LNCaP clone FGC (cell line): ENCODE measurements around the gene PGAP6.

Experiments used
- DNase-seq: peaks from one replicate; pipeline ENCODE4 v3.0.0-alpha.2; 2011; ENCODE audit warnings: low read depth
- H3K4me3 ChIP-seq: 2 replicates; pipeline ENCODE4 v1.5.1; 2011; ENCODE audit warnings: mild to moderate bottlenecking, low read depth, low read length, control low read depth
- CTCF ChIP-seq: IDR thresholded peaks from 2 replicates; pipeline ENCODE4 v1.5.1; 2012; ENCODE audit warnings: mild to moderate bottlenecking; ENCODE audit not compliant: control insufficient read depth, insufficient read depth; ENCODE audit errors: extremely low read depth

Gene PGAP6

DNA sequence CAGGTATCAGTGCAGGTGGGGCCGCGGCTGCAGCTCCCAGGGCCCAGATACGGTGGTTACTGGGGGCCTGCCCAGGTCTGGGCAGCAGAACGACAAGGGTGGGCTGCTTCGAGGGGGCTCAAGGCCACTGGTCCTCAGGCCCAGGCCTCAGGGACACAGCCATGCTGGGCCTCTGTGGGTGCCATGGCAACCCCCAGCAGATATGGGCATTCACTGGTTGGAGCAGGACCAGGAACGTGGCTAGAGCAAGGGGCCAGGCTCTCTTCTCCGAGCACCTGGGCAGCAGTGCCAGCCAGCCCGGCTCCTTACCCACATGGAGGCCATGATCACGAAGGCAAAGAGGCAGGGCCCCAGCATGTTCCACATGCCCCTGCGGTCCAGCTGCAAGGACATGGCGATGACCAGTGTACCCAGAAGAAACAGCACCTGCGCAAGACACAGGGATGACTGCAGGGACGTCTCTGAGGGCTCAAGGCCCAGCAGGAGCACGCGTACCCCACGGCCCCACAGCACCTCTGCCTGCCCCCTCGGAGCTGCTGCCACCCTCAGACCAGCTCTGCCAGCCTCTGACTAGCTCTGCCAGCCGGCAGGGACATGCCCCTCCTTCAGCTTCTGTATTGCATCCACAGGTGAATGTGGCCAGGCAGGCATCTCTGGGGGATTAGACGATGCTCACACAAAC is 9.3 kb downstream of the PGAP6 start:
- H3K4me3 ChIP-seq: no peak overlapping the region
- DNase-seq: no peak
- no peak for TF ChIP-seq CTCF

GRCh38 chr16:371515-372301 is 10.1 kb downstream of the PGAP6 start:
- no peak for DNase-seq
- TF ChIP-seq CTCF: no peak
- H3K4me3 ChIP-seq: no peak overlapping the region

DNA sequence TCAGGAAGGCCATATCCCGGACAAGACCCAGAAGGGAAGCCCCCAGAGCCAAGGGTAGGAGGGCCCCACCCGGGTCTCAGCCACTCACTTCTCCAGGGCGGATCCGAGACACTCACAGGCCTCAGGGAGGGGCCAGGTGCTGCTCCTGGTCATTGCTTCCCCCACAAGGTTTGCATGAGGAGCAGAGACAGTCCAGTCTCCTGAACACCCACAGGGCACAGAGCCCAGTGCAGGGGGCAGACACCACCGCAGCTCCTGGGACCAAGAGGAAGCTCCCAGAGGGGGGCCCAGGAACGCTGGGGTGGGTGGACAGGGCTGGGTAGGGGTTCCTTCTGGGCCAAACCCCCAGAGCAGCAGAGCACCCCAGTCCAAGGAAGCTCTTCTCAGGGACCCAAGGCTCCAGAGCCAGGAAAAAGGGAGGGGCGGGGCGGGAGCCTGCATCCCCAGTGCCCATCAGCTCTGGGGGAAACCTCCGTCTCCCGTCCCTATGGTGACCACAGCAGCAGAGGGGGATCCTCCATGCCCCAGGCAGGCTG is 10.7 kb downstream of the PGAP6 start:
- TF ChIP-seq CTCF: no peak
- H3K4me3 ChIP-seq: 0 out of 2 replicates have a peak overlapping the region, but pooled peaks have one; percentile 47
- DNase-seq: no peak

DNA sequence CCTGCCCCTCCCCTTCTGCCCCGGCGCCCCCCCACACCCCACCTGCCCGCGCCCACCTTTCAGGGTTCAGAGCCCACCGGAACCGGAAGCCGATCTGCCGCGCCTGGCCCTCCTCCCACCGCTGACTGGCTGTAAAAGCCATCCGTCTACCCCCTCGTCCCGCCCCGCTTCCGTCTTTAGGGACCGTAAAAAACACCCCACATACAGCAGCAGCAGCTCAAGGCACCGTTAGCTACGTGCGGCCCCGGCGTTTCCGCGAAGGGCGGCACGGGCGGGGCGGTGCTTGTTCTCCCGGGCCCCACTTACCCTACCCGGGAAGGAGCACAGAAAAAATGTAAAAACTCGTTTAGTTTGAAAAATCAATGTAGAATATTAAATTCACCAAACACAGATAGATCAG is 11.3 kb downstream of the PGAP6 start, which contains the start of gene MRPL28:
Gene MRPL28 (minus strand): TSS at position 96 of the 400 bp plus-strand sequence. CDS start 320 bp downstream, outside the sequence.
- peak within 1 kb of the TSS; percentile 47 for H3K4me3 ChIP-seq
- TF ChIP-seq CTCF: no peak
- peak; percentile 81 for DNase-seq

- TF ChIP-seq CTCF: no peak
- DNase-seq: no peak
- peak overlapping the region; percentile 47 for H3K4me3 ChIP-seq
Observed at GRCh38 chr16:369866-370436, 11.8 kb downstream of the PGAP6 start.

DNA sequence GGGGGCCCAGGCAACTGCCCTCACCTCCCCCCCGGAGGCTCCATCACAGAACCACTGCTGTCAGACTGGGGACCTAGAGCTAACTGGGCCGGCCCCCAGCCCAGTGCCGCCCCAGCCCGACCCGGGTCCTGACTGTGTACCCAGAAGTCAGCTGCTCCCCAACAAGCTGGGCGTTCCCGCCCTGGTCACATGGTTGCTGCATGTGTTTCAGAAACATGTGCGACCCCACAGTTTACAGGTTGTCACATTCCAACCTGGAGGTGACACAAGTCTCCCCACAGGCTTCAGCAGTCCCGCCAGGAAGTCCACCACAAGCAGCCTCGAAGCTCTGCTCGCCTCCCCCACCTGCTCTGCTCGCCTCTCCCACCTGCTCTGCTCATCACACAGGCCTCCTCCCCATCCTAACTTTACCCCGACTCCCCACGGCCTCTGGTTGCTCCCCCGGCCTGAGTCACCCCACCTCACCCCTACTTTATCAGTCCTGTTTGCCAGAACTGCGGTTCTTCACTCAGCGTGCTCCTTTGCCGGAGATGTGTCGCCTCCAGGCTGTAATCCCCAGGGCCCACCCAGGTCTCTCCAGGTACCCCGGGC is 12.4 kb downstream of the PGAP6 start:
- no peak for TF ChIP-seq CTCF
- DNase-seq: no peak

More for the DNA sequence above, 12.4 kb downstream of the PGAP6 start:
- peak overlapping the region; percentile 47 for H3K4me3 ChIP-seq
